ENCODE data around the gene SLC52A3. TPM values are rescaled to one million over a fixed set of nuclear protein-coding genes. Genes with fewer than 3 reads are reported as not detected.
"Not testable (repeated sequence)": the region's sequence is repeated elsewhere in the genome, so short reads cannot be mapped to it uniquely, and the experiment has no call there.

SLC52A3 gene
- total RNA-seq, 1 donor, result not detected

DNA sequence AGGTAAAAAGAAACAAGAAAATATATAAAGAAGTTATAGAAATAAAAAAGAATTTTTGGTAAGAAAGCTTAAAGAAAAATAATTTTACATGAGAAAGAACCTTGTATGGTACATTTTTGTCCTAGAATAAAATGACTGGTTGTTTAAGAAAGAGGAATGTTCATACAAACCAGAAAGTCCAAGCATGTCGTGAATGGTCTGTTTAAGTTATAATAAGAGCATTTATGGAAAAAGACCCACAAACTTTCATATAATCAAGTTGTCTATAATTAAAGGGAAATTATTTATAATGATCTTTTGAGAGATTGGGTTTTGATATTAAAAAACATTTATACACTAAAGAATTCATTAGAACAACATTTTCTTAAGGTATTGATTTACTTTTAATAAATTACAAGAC lies 37.4 kb upstream of the SLC52A3 start:
- Histone ChIP-seq H4K20me1 (ENCODE audit: insufficient read depth, low read length) (no peaks in the 10 kb centered on the region), H3K27ac (ENCODE audit: low read depth, low read length) (no peak overlapping the region), H3K4me3 (ENCODE audit: insufficient read depth, low read length) (no peak overlapping the region), H3K27me3 (ENCODE audit: insufficient read depth, low read length) (no peaks in the 10 kb centered on the region), H3K79me2 (ENCODE audit: insufficient read depth, low read length) (no peaks in the 10 kb centered on the region), H3K36me3 (ENCODE audit: insufficient read depth, low read length) (no peaks in the 10 kb centered on the region), H3K4me1 (ENCODE audit: insufficient read depth, low read length) (no peaks in the 10 kb centered on the region), H2AFZ (ENCODE audit: low read length) (no peak overlapping the region), H3K9me3 (ENCODE audit: low read depth, low read length) (no peaks in the 10 kb centered on the region), H3K4me2 (ENCODE audit: insufficient read depth, low read length) (no peak overlapping the region)
- TF ChIP-seq, protein P1, sequence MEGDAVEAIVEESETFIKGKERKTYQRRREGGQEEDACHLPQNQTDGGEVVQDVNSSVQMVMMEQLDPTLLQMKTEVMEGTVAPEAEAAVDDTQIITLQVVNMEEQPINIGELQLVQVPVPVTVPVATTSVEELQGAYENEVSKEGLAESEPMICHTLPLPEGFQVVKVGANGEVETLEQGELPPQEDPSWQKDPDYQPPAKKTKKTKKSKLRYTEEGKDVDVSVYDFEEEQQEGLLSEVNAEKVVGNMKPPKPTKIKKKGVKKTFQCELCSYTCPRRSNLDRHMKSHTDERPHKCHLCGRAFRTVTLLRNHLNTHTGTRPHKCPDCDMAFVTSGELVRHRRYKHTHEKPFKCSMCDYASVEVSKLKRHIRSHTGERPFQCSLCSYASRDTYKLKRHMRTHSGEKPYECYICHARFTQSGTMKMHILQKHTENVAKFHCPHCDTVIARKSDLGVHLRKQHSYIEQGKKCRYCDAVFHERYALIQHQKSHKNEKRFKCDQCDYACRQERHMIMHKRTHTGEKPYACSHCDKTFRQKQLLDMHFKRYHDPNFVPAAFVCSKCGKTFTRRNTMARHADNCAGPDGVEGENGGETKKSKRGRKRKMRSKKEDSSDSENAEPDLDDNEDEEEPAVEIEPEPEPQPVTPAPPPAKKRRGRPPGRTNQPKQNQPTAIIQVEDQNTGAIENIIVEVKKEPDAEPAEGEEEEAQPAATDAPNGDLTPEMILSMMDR (IDR thresholded peaks at IDR 0.05; ENCODE audit: extremely low read depth, low read depth, low read length), result no peak
- DNase-seq (ENCODE audit: insufficient read length, low spot score, missing footprints), result no peak

DNA sequence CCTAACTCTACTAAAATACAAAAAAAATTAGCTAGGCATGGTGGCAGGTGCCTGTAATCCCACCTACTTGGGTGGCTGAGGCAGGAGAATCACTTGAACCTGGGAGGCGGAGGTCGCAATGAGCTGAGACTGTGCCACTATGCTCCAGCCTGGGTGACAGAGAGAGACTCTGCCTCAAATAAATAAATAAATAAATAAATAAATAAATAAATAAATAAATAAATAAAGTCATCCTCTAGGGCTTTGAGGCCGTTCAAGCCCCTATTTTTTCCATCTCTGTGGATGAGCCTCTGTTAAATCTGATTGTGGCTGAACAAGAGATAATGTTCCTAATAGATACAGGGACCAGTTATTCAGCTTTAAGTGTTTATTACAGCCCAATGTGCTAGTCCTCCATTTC lies 33.4 kb upstream of the SLC52A3 start:
- TF ChIP-seq, protein P1 (IDR thresholded peaks at IDR 0.05; ENCODE audit: extremely low read depth, low read depth, low read length), result no peak

DNA sequence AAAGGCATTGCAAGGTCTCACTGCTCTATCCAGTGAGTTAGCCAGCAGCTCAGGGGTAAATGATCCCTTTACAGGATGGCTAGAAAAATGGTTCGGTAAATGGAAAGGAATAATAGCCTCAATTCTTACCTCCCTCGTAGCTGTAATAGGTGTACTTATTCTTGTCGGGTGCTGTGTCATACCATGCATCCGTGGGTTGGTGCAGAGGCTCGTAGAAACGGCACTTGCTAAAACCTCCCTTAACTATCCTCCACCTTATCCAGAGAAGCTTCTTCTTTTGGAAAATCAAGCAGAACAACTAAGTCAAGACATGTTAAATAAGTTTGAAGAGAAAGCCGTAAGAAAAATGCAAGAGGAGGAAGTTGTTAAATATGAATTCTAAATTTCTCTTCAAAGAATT lies 31.7 kb upstream of the SLC52A3 start:
- H3K27ac ChIP-seq (ENCODE audit: low read depth, low read length); H3K4me3 ChIP-seq (ENCODE audit: insufficient read depth, low read length); H2AFZ ChIP-seq (ENCODE audit: low read length); H3K9me3 ChIP-seq (ENCODE audit: low read depth, low read length); H3K4me2 ChIP-seq (ENCODE audit: insufficient read depth, low read length); H4K20me1 ChIP-seq (ENCODE audit: insufficient read depth, low read length); DNase-seq (ENCODE audit: insufficient read length, low spot score, missing footprints); H3K27me3 ChIP-seq (ENCODE audit: insufficient read depth, low read length); H3K36me3 ChIP-seq (ENCODE audit: insufficient read depth, low read length); H3K4me1 ChIP-seq (ENCODE audit: insufficient read depth, low read length); H3K79me2 ChIP-seq (ENCODE audit: insufficient read depth, low read length): not testable (repeated sequence)

More for the DNA sequence above, 33.4 kb upstream of the SLC52A3 start:
- H2AFZ ChIP-seq (ENCODE audit: low read length), result no peak overlapping the region
- H3K4me3 ChIP-seq (ENCODE audit: insufficient read depth, low read length), result no peak overlapping the region
- no peaks in the 10 kb centered on the region for H4K20me1 ChIP-seq (ENCODE audit: insufficient read depth, low read length)
- no peak overlapping the region for H3K27ac ChIP-seq (ENCODE audit: low read depth, low read length)
- no peak for DNase-seq (ENCODE audit: insufficient read length, low spot score, missing footprints)
- no peak overlapping the region for H3K4me2 ChIP-seq (ENCODE audit: insufficient read depth, low read length)
- no peaks in the 10 kb centered on the region for H3K36me3 ChIP-seq (ENCODE audit: insufficient read depth, low read length)
- no peaks in the 10 kb centered on the region for H3K79me2 ChIP-seq (ENCODE audit: insufficient read depth, low read length)
- no peaks in the 10 kb centered on the region for H3K9me3 ChIP-seq (ENCODE audit: low read depth, low read length)
- no peaks in the 10 kb centered on the region for H3K4me1 ChIP-seq (ENCODE audit: insufficient read depth, low read length)
- no peaks in the 10 kb centered on the region for H3K27me3 ChIP-seq (ENCODE audit: insufficient read depth, low read length)

DNA sequence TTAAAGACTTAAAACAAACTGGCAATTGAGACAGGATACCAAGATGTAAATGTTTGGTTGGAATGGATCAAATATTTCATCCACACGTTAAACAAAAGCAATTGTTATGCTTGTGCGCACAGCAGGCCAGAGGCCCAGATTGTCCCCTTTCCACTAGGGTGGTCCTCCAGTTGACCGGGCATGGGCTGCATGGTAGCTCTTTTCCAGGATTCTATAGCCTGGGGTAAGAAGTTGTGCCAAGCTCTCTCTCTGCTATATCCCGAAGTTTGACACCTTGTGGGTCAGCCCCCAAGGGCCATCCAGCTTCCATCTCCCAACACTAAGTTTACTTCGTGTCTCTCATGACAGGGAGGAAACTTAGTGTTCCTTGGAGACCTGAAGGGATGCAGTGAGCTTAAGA lies 30.4 kb upstream of the SLC52A3 start:
- H3K27ac ChIP-seq (ENCODE audit: low read depth, low read length); DNase-seq (ENCODE audit: insufficient read length, low spot score, missing footprints); H3K36me3 ChIP-seq (ENCODE audit: insufficient read depth, low read length); H3K4me2 ChIP-seq (ENCODE audit: insufficient read depth, low read length); H3K4me1 ChIP-seq (ENCODE audit: insufficient read depth, low read length); H4K20me1 ChIP-seq (ENCODE audit: insufficient read depth, low read length); H3K79me2 ChIP-seq (ENCODE audit: insufficient read depth, low read length); H3K9me3 ChIP-seq (ENCODE audit: low read depth, low read length); H3K27me3 ChIP-seq (ENCODE audit: insufficient read depth, low read length); H2AFZ ChIP-seq (ENCODE audit: low read length); H3K4me3 ChIP-seq (ENCODE audit: insufficient read depth, low read length): not testable (repeated sequence)

DNA sequence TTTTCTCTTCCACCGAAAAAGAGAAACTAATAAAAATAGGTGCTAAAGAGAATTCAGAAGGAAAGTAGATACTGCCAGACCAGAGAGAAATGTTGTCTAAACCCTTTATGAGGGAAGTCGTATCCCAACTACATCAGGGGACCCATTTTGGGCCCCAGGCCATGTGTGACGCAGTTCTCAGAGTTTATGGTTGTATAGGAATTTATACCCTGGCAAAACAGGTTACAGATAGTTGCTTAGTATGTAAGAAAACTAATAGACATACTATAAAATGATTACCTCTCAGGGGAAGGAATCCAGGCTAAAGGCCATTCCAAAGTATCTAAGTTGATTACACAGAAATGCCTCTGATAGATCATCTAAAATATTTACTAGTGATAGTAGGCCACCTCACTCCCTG lies 28.6 kb upstream of the SLC52A3 start:
- Histone ChIP-seq H3K4me2 (ENCODE audit: insufficient read depth, low read length) (no peak overlapping the region), H3K4me3 (ENCODE audit: insufficient read depth, low read length) (no peak overlapping the region), H3K27me3 (ENCODE audit: insufficient read depth, low read length) (no peaks in the 10 kb centered on the region), H3K36me3 (ENCODE audit: insufficient read depth, low read length) (no peaks in the 10 kb centered on the region), H3K4me1 (ENCODE audit: insufficient read depth, low read length) (no peaks in the 10 kb centered on the region), H3K27ac (ENCODE audit: low read depth, low read length) (no peak overlapping the region), H3K79me2 (ENCODE audit: insufficient read depth, low read length) (no peaks in the 10 kb centered on the region), H3K9me3 (ENCODE audit: low read depth, low read length) (no peaks in the 10 kb centered on the region), H2AFZ (ENCODE audit: low read length) (no peak overlapping the region), H4K20me1 (ENCODE audit: insufficient read depth, low read length) (no peaks in the 10 kb centered on the region)
- no peak for DNase-seq (ENCODE audit: insufficient read length, low spot score, missing footprints)
- TF ChIP-seq, protein P1 (IDR thresholded peaks at IDR 0.05; ENCODE audit: extremely low read depth, low read depth, low read length), result no peak
